Uterus (tissue), 4 donors: ENCODE results near the gene WNK1. TPM values are rescaled to one million over a fixed set of nuclear protein-coding genes. Genes with fewer than 3 reads are reported as not detected.
A peak's percentile ranks its signal among the peaks of the same experiment; 100 is the strongest.
"Not testable (repeated sequence)": the region's sequence is repeated elsewhere in the genome, so short reads cannot be mapped to it uniquely, and the experiment has no call there.

Experiments
- DNase-seq, 2 donors: peaks; one replicate each; pipeline ENCODE4 v3.0.0-alpha.2; 2019 to 2020
- H3K27ac ChIP-seq, 2 donors: fragments of 200-600 bp; sonication (generic); 1 replicate in 1 of 2; 2 replicates in 1 of 2; pipeline ENCODE4 v1.5.1; 2016 to 2018
- H3K27me3 ChIP-seq, 2 donors: fragments of 200-600 bp; sonication (generic); one replicate each; pipeline ENCODE4 v1.5.1; 2018 to 2019; ENCODE audit warnings: control low read depth in 1 of 2
- H3K36me3 ChIP-seq, 2 donors: fragments of 200-600 bp; sonication (generic); one replicate each; pipeline ENCODE4 v1.5.1; 2019; ENCODE audit warnings: control low read depth in 1 of 2
- H3K4me1 ChIP-seq, 2 donors: fragments of 200-600 bp; sonication (generic); one replicate each; pipeline ENCODE4 v1.5.1; 2018 to 2019; ENCODE audit warnings: control low read depth in 1 of 2
- H3K4me3 ChIP-seq, 2 donors: fragments of 200-600 bp; sonication (generic); 1 replicate in 1 of 2; 2 replicates in 1 of 2; pipeline ENCODE4 v1.5.1; 2018 to 2019; ENCODE audit warnings: mild to moderate bottlenecking in 1 of 2
- H3K9me3 ChIP-seq, 2 donors: fragments of 200-600 bp; sonication (generic); one replicate each; pipeline ENCODE4 v1.5.1; 2019; ENCODE audit warnings: control low read depth in 1 of 2
- POLR2A ChIP-seq, 2 donors: fragments of 450-650 bp; IDR thresholded peaks; one replicate each; pipeline ENCODE4 v1.6.1; 2016; ENCODE audit warnings: antibody characterized with exemption in 2 of 2, mild to moderate bottlenecking in 1 of 2, moderate library complexity in 1 of 2
- intact Hi-C: fragments of 100-400 bp; cut with DNase I; formaldehyde crosslinking; loops from one replicate; pipeline ENCODE4 v1.15.1; 2023; ENCODE audit warnings: low total_unique reads
- total RNA-seq, 4 donors: library from RNA; depleted of rRNA in 3 of 4; stranded (reverse); fragments of >200 nt in 3 of 4; gene quantifications; one replicate each; pipeline versions ENCODE4 v1.1.0 to v1.2.4, GENCODE V29; 2014 to 2023
- TF ChIP-seq, protein P1 (sequence below), 4 experiments: fragments of 200-600 bp in 2 of 4; fragments of 450-650 bp in 2 of 4; sonication (generic) in 2 of 4; IDR thresholded peaks; one replicate each; pipeline ENCODE4 v1.5.1; 2016 to 2019; ENCODE audit warnings: antibody characterized with exemption in 4 of 4, mild to moderate bottlenecking in 2 of 4, moderate library complexity in 1 of 4
- donor health status: DM: yes; HTN: yes; CAD: no.

Gene WNK1
- 100 to 1,000 TPM in 1 of 4 donors, 10 to 100 TPM in 3; 57.1 to 208 (median 81.0) TPM for total RNA-seq

DNA sequence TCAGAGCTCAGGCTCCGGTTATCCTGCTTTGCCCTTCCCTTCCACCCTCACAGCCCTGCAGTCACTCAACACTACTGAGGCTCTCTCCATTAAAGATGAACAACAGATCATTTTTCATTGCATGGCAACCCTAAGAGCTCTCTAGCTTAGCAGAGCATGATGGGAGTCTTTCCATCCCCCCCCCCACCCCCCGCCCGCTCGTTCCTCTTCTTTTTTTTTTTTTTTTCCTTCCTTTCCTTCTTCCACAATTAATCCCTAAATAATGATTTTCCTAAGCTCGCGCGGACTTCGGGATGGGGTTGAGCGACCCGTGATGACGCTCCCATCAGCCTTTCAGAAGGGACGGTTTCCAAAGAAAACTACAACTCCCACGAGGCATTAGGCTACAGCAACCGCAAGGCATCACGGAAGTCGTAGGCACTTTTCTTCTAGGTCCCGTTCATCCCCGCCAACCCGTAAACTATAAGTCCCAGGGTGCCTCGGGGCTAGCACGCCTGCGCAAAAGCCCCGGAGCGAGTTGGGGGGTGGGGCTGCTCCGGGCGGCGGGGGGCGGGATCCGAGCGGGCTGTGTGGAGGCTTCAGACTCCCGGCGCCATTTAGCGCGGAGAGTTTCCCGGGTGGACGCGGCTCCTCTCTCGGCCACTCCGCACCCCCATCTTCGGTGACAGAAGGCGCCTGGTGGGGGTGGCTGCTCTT is at the start of gene WNK1:
Gene WNK1 (plus strand): TSS at position 581 of the 696 bp plus-strand sequence. CDS start 987 bp downstream, outside the sequence.
- intact Hi-C loops, result loop anchor here (5.0 to 10.0 kb wide), 3 partner anchors 63 to 180 kb away; no protein-coding TSS in a partner anchor
- Histone ChIP-seq H3K9me3 (no peaks in the 10 kb centered on the region), H3K27ac (peak within 1 kb of the TSS; percentile 99), H3K36me3 (no peaks in the 10 kb centered on the region), H3K27me3 (no peaks in the 10 kb centered on the region), H3K4me1 (no peaks in the 10 kb centered on the region), H3K4me3 (peak within 1 kb of the TSS; percentile 72 to 78)
- TF ChIP-seq, protein P1, sequence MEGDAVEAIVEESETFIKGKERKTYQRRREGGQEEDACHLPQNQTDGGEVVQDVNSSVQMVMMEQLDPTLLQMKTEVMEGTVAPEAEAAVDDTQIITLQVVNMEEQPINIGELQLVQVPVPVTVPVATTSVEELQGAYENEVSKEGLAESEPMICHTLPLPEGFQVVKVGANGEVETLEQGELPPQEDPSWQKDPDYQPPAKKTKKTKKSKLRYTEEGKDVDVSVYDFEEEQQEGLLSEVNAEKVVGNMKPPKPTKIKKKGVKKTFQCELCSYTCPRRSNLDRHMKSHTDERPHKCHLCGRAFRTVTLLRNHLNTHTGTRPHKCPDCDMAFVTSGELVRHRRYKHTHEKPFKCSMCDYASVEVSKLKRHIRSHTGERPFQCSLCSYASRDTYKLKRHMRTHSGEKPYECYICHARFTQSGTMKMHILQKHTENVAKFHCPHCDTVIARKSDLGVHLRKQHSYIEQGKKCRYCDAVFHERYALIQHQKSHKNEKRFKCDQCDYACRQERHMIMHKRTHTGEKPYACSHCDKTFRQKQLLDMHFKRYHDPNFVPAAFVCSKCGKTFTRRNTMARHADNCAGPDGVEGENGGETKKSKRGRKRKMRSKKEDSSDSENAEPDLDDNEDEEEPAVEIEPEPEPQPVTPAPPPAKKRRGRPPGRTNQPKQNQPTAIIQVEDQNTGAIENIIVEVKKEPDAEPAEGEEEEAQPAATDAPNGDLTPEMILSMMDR (IDR thresholded peaks at IDR 0.05), result no peak
- TF ChIP-seq POLR2A (IDR thresholded peaks at IDR 0.05), result peak; percentile 83 to 91
- DNase-seq, result peak; percentile 98

DNA sequence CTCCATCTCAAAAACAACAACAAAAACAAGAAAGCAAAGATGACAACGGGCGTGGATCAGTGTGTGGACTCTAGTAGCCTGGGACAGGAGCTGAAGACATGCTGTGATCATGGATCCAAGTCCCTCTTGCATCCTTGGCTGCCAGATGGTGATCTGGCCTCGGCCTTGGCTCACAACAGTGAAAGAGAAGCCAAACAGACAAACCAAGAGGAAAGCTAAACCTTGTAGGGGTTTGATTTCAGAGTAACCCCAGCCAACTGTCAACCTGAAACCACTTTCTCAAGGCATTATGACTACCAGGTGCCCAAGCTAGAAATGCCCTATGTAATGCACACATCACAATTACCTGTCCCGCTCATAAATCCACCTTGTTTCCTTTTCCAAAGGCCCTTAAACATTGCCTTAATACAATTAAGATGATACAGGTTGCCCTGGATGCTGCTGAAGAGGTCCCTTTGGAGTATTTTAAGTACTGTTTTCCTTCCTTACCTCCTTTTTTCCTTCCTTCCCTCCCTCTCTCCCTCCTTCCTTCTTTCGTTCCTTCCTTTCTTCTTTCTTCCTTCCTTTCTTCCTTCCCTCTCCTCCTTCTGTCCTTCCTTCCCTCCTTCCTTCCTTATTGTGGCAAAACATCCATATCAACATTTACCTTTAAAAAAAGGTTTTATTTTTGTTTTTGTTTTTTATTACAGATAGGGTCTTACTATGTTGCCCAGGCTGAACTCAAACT is 47.7 kb upstream of the WNK1 start:
- no peaks in the 10 kb centered on the region for H3K36me3 ChIP-seq
- H3K27me3 ChIP-seq, result no peaks in the 10 kb centered on the region
- no peaks in the 10 kb centered on the region for H3K9me3 ChIP-seq
- TF ChIP-seq, protein P1 (IDR thresholded peaks at IDR 0.05), result no peak
- TF ChIP-seq POLR2A (IDR thresholded peaks at IDR 0.05), result no peak
- no peak for DNase-seq
- intact Hi-C loops, result no loop called here
- H3K4me3 ChIP-seq, result no peak overlapping the region
- no peaks in the 10 kb centered on the region for H3K4me1 ChIP-seq
- H3K27ac ChIP-seq, result no peak overlapping the region

DNA sequence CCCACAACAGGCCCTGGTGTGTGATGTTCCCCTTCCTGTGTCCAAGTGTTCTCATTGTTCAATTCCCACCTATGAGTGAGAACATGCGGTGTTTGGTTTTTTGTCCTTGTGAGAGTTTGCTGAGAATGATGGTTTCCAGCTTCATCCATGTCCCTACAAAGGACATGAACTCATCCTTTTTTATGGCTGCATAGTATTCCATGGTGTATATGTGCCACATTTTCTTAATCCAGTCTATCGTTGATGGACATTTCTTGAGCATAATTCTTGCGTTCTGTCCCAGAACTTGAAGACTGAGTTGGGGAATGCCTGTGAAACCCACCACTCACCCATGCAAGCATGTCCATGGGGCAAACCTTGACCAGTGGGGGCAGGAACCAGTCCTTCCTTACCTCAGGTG is 44.3 kb upstream of the WNK1 start:
- H3K27me3 ChIP-seq, H3K27ac ChIP-seq, intact Hi-C loops: not testable (repeated sequence)

DNA sequence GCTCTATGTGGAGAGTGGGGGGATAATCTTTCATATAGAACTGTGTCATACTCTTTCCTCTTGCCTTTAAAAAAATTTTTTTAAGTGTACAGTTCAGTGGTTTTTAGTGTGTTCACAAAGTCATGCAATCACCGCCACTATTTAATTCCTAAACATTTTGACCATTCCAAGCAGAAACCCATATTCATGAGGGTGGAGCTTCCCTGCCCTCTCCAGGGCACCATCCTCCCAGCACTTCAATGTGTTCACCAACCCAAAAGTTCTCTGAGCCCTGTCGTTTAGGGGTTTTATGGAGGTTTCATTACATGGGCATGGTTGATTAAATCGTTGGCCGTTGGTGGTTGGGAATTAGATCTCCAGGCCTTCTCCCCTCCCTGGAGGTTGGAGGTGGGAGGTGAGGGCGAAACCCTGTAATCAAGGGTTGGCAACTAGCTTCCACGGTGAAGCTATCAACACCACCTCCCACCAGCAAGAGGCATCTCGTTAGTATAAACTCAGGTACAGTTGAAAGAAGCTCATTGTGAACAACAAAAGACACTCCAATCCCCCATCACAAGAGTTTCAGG is 42.8 kb upstream of the WNK1 start:
- intact Hi-C loops, result no loop called here
- H3K9me3 ChIP-seq, result no peaks in the 10 kb centered on the region
- no peaks in the 10 kb centered on the region for H3K27me3 ChIP-seq
- TF ChIP-seq POLR2A (IDR thresholded peaks at IDR 0.05), result no peak
- TF ChIP-seq, protein P1 (IDR thresholded peaks at IDR 0.05), result no peak
- no peak overlapping the region for H3K4me3 ChIP-seq
- no peak for DNase-seq
- no peak overlapping the region for H3K27ac ChIP-seq
- no peaks in the 10 kb centered on the region for H3K36me3 ChIP-seq
- no peaks in the 10 kb centered on the region for H3K4me1 ChIP-seq

More for the DNA sequence above, 44.3 kb upstream of the WNK1 start:
- not testable (repeated sequence) for H3K4me3 ChIP-seq, DNase-seq, H3K4me1 ChIP-seq, H3K36me3 ChIP-seq, H3K9me3 ChIP-seq

DNA sequence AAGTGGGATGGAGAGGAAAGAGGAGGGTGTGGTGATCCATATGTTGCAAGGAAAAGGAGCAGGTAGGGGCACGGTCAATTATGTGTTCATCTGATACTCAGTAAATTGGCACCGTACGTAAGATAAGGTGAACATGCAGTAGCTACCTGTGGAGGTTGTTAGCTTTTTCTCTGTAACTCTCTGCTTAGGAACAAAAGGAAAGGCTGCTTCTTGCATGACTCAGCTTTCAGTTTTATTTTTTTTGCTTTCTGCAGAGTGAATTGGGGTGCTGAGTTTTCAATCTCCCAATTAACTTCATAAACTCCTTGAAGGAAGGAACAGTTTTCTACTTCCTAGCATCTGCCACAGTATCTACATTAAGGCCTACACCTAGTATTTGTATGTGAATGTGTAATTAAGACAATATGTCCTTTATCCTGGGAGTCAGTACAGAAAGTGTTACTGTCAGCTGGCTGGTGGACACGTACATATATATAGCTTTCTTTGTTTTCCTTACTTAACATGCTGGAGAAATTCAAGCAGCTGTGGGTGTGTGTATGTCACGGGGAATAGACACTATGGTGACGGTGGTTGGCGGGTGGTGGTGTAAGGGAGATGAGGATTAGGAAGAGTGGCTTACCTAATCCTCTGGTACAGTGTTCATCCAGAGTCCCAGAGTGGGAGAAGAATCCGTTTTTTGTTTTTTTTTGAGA is 40.1 kb upstream of the WNK1 start:
- H3K27ac ChIP-seq, result no peak overlapping the region
- no peak overlapping the region for H3K4me3 ChIP-seq
- DNase-seq, result no peak
- no peaks in the 10 kb centered on the region for H3K27me3 ChIP-seq
- no peaks in the 10 kb centered on the region for H3K36me3 ChIP-seq
- H3K4me1 ChIP-seq, result no peaks in the 10 kb centered on the region
- H3K9me3 ChIP-seq, result no peaks in the 10 kb centered on the region
- TF ChIP-seq, protein P1 (IDR thresholded peaks at IDR 0.05), result no peak
- TF ChIP-seq POLR2A (IDR thresholded peaks at IDR 0.05), result no peak
- intact Hi-C loops, result no loop called here
